ENCODE data around the gene ARMS2.

- TF ChIP-seq CTCF (IDR thresholded peaks at IDR 0.05), result no peak
- no peak for TF ChIP-seq RXRA (IDR thresholded peaks at IDR 0.05; ENCODE audit: borderline replicate concordance, low read depth)
- TF ChIP-seq GABPA (IDR thresholded peaks at IDR 0.05; ENCODE audit: low read depth), result no peak
- TF ChIP-seq, protein P1, sequence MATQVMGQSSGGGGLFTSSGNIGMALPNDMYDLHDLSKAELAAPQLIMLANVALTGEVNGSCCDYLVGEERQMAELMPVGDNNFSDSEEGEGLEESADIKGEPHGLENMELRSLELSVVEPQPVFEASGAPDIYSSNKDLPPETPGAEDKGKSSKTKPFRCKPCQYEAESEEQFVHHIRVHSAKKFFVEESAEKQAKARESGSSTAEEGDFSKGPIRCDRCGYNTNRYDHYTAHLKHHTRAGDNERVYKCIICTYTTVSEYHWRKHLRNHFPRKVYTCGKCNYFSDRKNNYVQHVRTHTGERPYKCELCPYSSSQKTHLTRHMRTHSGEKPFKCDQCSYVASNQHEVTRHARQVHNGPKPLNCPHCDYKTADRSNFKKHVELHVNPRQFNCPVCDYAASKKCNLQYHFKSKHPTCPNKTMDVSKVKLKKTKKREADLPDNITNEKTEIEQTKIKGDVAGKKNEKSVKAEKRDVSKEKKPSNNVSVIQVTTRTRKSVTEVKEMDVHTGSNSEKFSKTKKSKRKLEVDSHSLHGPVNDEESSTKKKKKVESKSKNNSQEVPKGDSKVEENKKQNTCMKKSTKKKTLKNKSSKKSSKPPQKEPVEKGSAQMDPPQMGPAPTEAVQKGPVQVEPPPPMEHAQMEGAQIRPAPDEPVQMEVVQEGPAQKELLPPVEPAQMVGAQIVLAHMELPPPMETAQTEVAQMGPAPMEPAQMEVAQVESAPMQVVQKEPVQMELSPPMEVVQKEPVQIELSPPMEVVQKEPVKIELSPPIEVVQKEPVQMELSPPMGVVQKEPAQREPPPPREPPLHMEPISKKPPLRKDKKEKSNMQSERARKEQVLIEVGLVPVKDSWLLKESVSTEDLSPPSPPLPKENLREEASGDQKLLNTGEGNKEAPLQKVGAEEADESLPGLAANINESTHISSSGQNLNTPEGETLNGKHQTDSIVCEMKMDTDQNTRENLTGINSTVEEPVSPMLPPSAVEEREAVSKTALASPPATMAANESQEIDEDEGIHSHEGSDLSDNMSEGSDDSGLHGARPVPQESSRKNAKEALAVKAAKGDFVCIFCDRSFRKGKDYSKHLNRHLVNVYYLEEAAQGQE (IDR thresholded peaks at IDR 0.05; ENCODE audit: low read depth, low read length), result no peak
- TF ChIP-seq FOSL2 (IDR thresholded peaks at IDR 0.05; ENCODE audit: borderline replicate concordance, low read depth), result no peak
- TF ChIP-seq POLR2AphosphoS5 (IDR thresholded peaks at IDR 0.05; ENCODE audit: low read depth, low read length), result no peak
- no peak for TF ChIP-seq SIN3A (IDR thresholded peaks at IDR 0.05; ENCODE audit: borderline replicate concordance, low read depth, low read length)
- no peak for TF ChIP-seq RAD21 (IDR thresholded peaks at IDR 0.05; ENCODE audit: low read length)
- no peak for TF ChIP-seq TEAD4 (IDR thresholded peaks at IDR 0.05; ENCODE audit: borderline replicate concordance, insufficient read depth)
- no peak for TF ChIP-seq TAF1 (IDR thresholded peaks at IDR 0.05; ENCODE audit: borderline replicate concordance, low read depth, low read length)
- TF ChIP-seq, protein P2, sequence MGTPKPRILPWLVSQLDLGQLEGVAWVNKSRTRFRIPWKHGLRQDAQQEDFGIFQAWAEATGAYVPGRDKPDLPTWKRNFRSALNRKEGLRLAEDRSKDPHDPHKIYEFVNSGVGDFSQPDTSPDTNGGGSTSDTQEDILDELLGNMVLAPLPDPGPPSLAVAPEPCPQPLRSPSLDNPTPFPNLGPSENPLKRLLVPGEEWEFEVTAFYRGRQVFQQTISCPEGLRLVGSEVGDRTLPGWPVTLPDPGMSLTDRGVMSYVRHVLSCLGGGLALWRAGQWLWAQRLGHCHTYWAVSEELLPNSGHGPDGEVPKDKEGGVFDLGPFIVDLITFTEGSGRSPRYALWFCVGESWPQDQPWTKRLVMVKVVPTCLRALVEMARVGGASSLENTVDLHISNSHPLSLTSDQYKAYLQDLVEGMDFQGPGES (IDR thresholded peaks at IDR 0.05; ENCODE audit: low read depth, low read length), result no peak
- TF ChIP-seq GATA2 (CRISPR knock-in tag; IDR thresholded peaks at IDR 0.05), result no peak
- no peak for TF ChIP-seq MEF2A (IDR thresholded peaks at IDR 0.05; ENCODE audit: borderline replicate concordance, low read depth)
- no peak for TF ChIP-seq ZBTB33 (IDR thresholded peaks at IDR 0.05; ENCODE audit: borderline replicate concordance, low read depth)
These were observed 32.7 kb upstream of the ARMS2 start for GRCh38 chr10:122421742-122422141.
